ENCODE measurements around the gene CNPY3. TPM values are rescaled to one million over a fixed set of nuclear protein-coding genes. Genes with fewer than 3 reads are reported as not detected.

CNPY3 gene
- total and polyA plus RNA-seq, 2 experiments from 2014 or later = 73.0 to 89.9 TPM

- Histone ChIP-seq H3K36me3 (no peaks in the 10 kb centered on the region), H3K27ac (peak overlapping the region; percentile 86), H3K4me3 (peak overlapping the region; percentile 89), H3K4me1 (ENCODE audit: low read depth) (peaks cover 5% of the 10 kb centered on the region), H3K9me3 (ENCODE audit: low read depth) (no peaks in the 10 kb centered on the region), H3K27me3 (no peaks in the 10 kb centered on the region)
- TF ChIP-seq, protein P1, sequence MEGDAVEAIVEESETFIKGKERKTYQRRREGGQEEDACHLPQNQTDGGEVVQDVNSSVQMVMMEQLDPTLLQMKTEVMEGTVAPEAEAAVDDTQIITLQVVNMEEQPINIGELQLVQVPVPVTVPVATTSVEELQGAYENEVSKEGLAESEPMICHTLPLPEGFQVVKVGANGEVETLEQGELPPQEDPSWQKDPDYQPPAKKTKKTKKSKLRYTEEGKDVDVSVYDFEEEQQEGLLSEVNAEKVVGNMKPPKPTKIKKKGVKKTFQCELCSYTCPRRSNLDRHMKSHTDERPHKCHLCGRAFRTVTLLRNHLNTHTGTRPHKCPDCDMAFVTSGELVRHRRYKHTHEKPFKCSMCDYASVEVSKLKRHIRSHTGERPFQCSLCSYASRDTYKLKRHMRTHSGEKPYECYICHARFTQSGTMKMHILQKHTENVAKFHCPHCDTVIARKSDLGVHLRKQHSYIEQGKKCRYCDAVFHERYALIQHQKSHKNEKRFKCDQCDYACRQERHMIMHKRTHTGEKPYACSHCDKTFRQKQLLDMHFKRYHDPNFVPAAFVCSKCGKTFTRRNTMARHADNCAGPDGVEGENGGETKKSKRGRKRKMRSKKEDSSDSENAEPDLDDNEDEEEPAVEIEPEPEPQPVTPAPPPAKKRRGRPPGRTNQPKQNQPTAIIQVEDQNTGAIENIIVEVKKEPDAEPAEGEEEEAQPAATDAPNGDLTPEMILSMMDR (IDR thresholded peaks at IDR 0.05; ENCODE audit: low read depth, low read length) = no peak
- no peak for DNase-seq (ENCODE audit: low read depth in 1 of 2, low spot score in 1 of 2)
Observed at GRCh38 chr6:42979523-42980177, 50.4 kb downstream of the CNPY3 start.

DNA sequence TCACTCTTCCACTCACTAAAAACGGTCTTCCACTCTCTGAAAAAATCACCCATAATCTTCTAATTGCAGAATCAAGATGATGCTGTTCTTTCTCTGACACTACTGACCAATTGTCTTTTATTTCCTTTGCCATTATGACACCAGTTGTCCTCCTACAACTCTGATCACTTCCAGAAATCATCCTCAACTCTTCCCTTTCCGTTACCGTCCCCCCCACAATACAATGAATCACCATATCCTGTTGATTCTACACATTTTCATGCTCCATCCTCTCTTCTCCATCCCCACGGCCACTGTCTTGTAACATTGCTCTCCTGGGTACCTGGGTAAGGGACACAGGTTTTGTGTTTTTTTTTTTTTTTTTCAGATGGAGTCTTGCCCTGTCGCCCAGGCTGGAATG lies 52.6 kb downstream of the CNPY3 start:
- Histone ChIP-seq H3K27ac (no peak overlapping the region), H3K9me3 (ENCODE audit: low read depth) (no peaks in the 10 kb centered on the region), H3K36me3 (no peaks in the 10 kb centered on the region), H3K4me1 (ENCODE audit: low read depth) (peaks cover 9% of the 10 kb centered on the region), H3K27me3 (no peaks in the 10 kb centered on the region), H3K4me3 (no peak overlapping the region)
- no peak for DNase-seq (ENCODE audit: low read depth in 1 of 2, low spot score in 1 of 2)
- TF ChIP-seq, protein P1 (IDR thresholded peaks at IDR 0.05; ENCODE audit: low read depth, low read length) = no peak

DNA sequence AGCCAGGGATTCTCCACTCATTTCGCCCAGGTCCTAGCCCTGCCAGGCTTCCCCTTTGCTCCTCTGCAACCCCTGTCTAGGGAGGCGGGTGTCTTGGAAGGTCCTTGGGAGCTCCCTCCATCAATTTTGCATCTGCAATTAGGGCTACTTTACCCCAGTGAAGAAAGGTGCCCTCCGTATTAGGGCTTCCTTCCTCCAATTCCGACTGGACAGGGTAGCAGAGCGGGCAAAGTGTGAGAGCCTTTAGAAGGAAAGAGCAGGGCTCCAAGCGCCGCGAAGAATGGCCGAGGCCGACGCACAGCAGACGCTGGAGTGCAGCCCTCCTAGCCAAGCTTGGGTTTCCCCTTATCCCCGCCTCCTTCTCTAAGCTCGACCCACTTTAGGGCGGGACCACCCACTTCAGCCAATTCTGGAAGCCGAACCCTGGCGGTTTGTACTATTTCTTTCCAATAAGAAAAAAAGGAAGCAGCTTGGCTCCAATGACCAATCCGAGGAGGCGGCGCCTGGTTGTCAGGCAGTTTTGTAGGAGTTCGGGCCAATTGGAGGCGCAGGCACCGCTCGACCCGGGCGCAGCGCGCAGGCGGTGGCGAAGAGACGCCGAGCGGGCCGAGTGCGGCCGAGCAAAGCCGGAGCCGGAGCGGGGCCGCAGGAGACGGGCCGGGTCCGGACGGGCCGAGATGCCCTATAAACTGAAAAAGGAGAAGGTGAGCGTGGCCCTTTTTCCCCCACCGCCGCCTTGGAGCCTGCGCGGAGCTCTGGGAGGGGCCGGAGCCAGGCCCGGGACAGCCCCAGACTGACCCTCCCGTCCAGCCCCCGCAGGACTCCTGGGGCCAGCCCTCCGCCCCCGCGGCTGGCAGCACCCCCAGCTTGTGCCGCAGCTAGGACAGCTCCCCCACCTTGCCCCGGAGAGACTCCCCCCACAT lies 55.0 kb downstream of the CNPY3 start, which contains the start of gene PPP2R5D:
Gene PPP2R5D (plus strand): TSS at position 570 of the 923 bp plus-strand sequence. CDS start 108 bp downstream, at position 678.
- TF ChIP-seq, protein P1 (IDR thresholded peaks at IDR 0.05; ENCODE audit: low read depth, low read length) = no peak

DNA sequence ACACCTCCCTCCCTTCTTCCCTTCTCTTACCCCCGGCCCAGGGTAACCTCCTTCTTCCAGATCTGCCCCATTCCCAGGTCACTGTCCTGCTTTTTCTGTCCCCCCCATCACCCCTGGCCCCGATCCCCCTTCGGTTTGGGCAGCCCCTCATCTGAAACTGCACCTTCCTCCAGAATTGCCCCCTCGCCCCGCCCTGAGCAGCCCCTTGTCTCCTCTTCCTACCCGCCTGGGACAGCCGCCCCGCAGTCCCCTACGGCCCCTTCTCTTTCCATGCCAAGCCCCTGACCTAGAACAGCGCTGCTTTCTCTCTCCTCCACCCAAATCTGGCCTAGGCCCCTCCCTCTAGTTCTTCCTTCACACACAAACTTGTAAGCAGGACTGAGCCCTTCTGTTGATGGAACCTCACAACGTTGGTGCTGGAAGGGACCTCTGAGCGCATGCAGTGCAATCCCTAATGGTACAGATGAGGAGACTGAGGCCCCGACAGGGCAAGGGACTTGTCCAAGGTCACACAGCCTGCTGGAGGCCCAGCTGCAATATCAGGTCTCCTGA lies 55.7 kb downstream of the CNPY3 start:
- Histone ChIP-seq H3K27me3 (no peaks in the 10 kb centered on the region), H3K4me3 (peak overlapping the region; percentile 50), H3K9me3 (ENCODE audit: low read depth) (no peaks in the 10 kb centered on the region), H3K27ac (peak overlapping the region; percentile 66), H3K36me3 (peaks cover 6% of the 10 kb centered on the region), H3K4me1 (ENCODE audit: low read depth) (peaks cover 4% of the 10 kb centered on the region)
- DNase-seq (ENCODE audit: low read depth in 1 of 2, low spot score in 1 of 2) = peak; percentile 25 to 29
- TF ChIP-seq, protein P1 (IDR thresholded peaks at IDR 0.05; ENCODE audit: low read depth, low read length) = no peak

More for the DNA sequence above, 55.0 kb downstream of the CNPY3 start, which contains the start of gene PPP2R5D:
- H3K4me3 ChIP-seq = peak within 1 kb of the TSS; percentile 50
- no peaks in the 10 kb centered on the region for H3K36me3 ChIP-seq
- peaks cover 4% of the 10 kb centered on the region for H3K4me1 ChIP-seq (ENCODE audit: low read depth)
- DNase-seq (ENCODE audit: low read depth in 1 of 2, low spot score in 1 of 2) = peak; percentile 99
- no peaks in the 10 kb centered on the region for H3K9me3 ChIP-seq (ENCODE audit: low read depth)
- peak within 1 kb of the TSS; percentile 85 for H3K27ac ChIP-seq
- no peaks in the 10 kb centered on the region for H3K27me3 ChIP-seq
